Neutrophil (primary cell): ENCODE measurements around the gene ADAM30.

Experiments used
- H3K27ac ChIP-seq: fragments of 200-600 bp; sonication (generic); 2 replicates; pipeline ENCODE4 v1.5.1; 2016; ENCODE audit warnings: mild to moderate bottlenecking, moderate library complexity
- H3K27me3 ChIP-seq: fragments of 200-600 bp; sonication (generic); 2 replicates; pipeline ENCODE4 v1.6.0; 2016; ENCODE audit warnings: mild to moderate bottlenecking
- H3K36me3 ChIP-seq: fragments of 200-600 bp; sonication (generic); 2 replicates; pipeline ENCODE4 v1.5.1; 2017
- H3K4me1 ChIP-seq, 2 experiments: fragments of 200-600 bp in 1 of 2; sonication (generic) in 1 of 2; 1 replicate in 1 of 2; 2 replicates in 1 of 2; pipeline versions ENCODE4 v1.5.1 to v1.6.1; 2013 to 2016; ENCODE audit warnings: low read depth in 1 of 2, low read length in 1 of 2, mild to moderate bottlenecking in 1 of 2, moderate library complexity in 1 of 2; ENCODE audit not compliant: control insufficient read depth in 1 of 2, insufficient read depth in 1 of 2
- H3K4me3 ChIP-seq, 2 experiments: fragments of 200-600 bp in 1 of 2; sonication (generic) in 1 of 2; 1 replicate in 1 of 2; 2 replicates in 1 of 2; pipeline ENCODE4 v1.5.1; 2013 to 2016; ENCODE audit warnings: low read depth in 1 of 2, low read length in 1 of 2, mild to moderate bottlenecking in 1 of 2, moderate library complexity in 1 of 2
- H3K9me3 ChIP-seq: fragments of 200-600 bp; sonication (generic); 2 replicates; pipeline ENCODE4 v1.5.1; 2016
- TF ChIP-seq, protein P1 (sequence below): fragments of 200-600 bp; sonication (generic); IDR thresholded peaks from 2 replicates; pipeline ENCODE4 v1.5.1; 2016; ENCODE audit warnings: antibody characterized with exemption

ADAM30 gene

DNA sequence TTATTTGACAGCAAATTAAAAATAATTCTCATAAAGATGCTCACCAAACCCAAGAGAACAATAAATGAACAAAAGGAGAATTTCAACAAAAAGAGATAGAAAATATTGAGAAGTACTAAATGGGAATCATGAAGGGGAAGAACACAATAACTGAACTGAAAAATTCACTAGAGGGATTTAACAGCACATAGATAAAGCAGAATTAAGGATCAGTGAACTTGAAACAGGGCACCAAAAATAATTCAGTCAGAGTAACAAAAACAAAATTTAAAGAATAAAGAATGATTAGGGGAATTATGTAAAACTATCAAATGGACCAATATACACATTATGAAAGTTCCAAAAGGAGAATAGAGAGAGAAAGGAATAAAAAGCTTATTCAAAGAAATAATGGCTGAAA lies 7.8 kb downstream of the ADAM30 start:
- Histone ChIP-seq H3K36me3 (no peaks in the 10 kb centered on the region), H3K27me3 (peaks cover 7% of the 10 kb centered on the region), H3K27ac (no peak overlapping the region), H3K4me1 (no peaks in the 10 kb centered on the region), H3K4me3 (no peak overlapping the region), H3K9me3 (no peaks in the 10 kb centered on the region)
- TF ChIP-seq, protein P1, sequence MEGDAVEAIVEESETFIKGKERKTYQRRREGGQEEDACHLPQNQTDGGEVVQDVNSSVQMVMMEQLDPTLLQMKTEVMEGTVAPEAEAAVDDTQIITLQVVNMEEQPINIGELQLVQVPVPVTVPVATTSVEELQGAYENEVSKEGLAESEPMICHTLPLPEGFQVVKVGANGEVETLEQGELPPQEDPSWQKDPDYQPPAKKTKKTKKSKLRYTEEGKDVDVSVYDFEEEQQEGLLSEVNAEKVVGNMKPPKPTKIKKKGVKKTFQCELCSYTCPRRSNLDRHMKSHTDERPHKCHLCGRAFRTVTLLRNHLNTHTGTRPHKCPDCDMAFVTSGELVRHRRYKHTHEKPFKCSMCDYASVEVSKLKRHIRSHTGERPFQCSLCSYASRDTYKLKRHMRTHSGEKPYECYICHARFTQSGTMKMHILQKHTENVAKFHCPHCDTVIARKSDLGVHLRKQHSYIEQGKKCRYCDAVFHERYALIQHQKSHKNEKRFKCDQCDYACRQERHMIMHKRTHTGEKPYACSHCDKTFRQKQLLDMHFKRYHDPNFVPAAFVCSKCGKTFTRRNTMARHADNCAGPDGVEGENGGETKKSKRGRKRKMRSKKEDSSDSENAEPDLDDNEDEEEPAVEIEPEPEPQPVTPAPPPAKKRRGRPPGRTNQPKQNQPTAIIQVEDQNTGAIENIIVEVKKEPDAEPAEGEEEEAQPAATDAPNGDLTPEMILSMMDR = no peak

DNA sequence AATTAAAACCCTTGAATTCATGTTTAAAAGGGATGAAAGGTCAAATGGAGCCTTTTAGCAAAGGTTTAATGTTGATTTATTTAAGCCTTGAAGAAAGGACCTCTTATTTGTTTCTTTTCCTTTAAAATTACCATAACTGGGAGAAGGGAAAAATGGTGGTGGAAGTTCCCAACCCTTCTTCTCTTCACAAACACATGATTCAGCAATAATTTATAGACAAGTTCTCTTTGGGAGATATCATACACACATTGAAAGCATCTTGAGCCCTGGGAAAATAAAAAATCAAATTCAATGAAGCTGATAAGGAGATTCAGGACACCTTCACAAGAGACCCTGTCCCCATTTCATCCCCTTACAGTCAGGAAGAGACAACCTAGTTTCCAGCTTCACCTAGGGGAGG lies 8.9 kb downstream of the ADAM30 start:
- no peak overlapping the region for H3K27ac ChIP-seq
- no peaks in the 10 kb centered on the region for H3K4me1 ChIP-seq
- H3K9me3 ChIP-seq = no peaks in the 10 kb centered on the region
- H3K36me3 ChIP-seq = no peaks in the 10 kb centered on the region
- peaks cover 7% of the 10 kb centered on the region for H3K27me3 ChIP-seq
- no peak overlapping the region for H3K4me3 ChIP-seq
- TF ChIP-seq, protein P1 = no peak

DNA sequence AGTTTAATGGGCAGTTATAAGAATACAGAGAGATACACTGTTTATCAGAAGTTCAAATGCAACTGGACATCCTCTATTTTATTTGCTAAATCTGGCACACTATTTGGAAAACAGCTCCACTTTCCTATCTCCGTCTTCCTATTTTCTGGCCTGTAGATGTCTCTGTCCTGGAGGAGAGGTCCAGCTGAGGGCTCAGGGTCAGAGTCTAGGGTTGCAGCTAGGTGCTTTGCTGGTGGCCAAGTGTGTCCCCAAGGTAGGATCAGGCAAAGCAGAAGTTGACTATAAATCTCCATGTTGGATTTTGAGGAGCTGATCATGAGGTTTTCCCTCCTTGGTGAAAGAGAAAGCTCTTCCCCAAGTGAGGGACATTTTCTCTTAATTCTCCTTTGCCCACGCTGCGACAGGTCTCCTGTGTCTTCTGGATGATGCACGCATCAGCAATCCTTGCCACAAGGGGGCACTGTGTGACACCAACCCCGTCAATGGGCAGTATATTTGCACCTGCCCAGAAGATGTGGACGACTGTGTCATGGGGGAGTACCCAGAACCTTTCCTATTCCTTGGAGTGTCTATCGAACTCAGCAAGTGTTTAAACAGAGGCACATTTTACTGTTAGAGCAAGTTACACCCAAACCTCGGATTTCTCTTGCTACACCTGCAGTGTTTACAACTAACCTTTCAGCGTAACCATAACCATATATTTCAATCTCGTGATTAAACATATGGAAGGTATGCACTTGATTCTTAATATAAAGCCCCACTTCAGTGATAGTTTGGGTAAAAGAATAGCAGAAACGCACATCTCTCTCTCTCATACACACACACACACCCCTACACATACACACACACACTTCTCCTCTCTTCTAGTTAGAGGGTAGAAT lies 10.2 kb downstream of the ADAM30 start:
- no peaks in the 10 kb centered on the region for H3K36me3 ChIP-seq
- no peak overlapping the region for H3K4me3 ChIP-seq
- peaks cover 7% of the 10 kb centered on the region for H3K27me3 ChIP-seq
- TF ChIP-seq, protein P1 = peak; percentile 64
- no peaks in the 10 kb centered on the region for H3K9me3 ChIP-seq
- no peak overlapping the region for H3K27ac ChIP-seq
- H3K4me1 ChIP-seq = no peaks in the 10 kb centered on the region

DNA sequence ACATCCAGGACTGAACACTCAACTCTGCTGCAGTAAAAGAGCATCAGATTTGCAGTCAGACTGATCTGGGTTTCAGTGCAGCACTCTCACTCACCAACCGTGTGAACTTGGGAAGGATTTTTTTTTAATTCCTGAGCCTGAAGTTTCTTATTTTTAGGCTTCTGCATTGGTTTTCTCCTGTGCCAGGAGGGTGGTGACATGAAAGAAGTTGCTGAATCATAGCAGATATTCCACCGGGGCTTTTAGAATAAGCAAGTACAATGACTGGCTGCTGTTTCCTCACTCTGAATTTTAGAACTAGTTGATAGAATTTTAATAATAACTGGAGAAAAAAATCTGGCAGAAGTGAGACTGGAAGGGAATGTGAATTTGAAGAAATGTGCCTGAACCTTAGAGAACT lies 11.6 kb downstream of the ADAM30 start:
- H3K27ac ChIP-seq = no peak overlapping the region
- H3K4me1 ChIP-seq = no peaks in the 10 kb centered on the region
- no peaks in the 10 kb centered on the region for H3K9me3 ChIP-seq
- TF ChIP-seq, protein P1 = no peak
- H3K27me3 ChIP-seq = peaks cover 7% of the 10 kb centered on the region
- no peaks in the 10 kb centered on the region for H3K36me3 ChIP-seq
- no peak overlapping the region for H3K4me3 ChIP-seq

DNA sequence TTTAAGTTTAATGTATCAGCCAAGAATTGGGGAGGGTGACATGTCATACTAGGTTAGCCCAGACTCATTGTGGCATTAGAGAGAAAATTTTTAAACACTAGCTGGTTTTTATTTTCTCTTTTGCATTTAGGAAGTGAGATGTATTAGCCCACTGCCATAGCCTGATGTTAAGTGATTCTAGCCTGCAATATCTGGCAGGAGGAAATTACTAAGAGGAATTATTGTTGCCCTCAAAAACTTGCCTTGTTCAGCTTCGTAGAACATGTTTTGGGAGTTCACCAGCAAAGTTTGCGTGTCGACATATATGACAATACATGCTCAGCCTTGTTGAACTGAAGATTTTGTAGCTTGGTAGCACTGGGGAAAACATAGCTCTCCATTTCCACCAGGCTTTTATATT lies 12.5 kb downstream of the ADAM30 start:
- Histone ChIP-seq H3K4me3 (no peak overlapping the region), H3K9me3 (no peaks in the 10 kb centered on the region), H3K27ac (no peak overlapping the region), H3K4me1 (no peaks in the 10 kb centered on the region), H3K36me3 (no peaks in the 10 kb centered on the region), H3K27me3 (peaks cover 7% of the 10 kb centered on the region)
- TF ChIP-seq, protein P1 = no peak
